Omental fat pad (tissue), 4 donors: Measurements from ENCODE around the gene PCYOX1L. TPM values are rescaled to one million over a fixed set of nuclear protein-coding genes. Genes with fewer than 3 reads are reported as not detected.

Source experiments
- ATAC-seq: fragments of 150-250 bp; one replicate; pipeline ENCODE4 v1.9.1; 2016; ENCODE audit warnings: mild to moderate bottlenecking, moderate library complexity; ENCODE audit not compliant: low FRiP score
- DNase-seq: peaks from one replicate; pipeline ENCODE4 v3.0.0-alpha.2; 2019; ENCODE audit warnings: low spot score
- CTCF ChIP-seq, 3 donors: fragments of 450-650 bp; IDR thresholded peaks; one replicate each; pipeline ENCODE4 v1.5.1; 2016 to 2017; ENCODE audit warnings: antibody characterized with exemption in 3 of 3, mild to moderate bottlenecking in 3 of 3, moderate library complexity in 2 of 3
- total RNA-seq, 4 donors: library from RNA; depleted of rRNA; stranded (reverse); fragments of >200 nt; gene quantifications; one replicate each; pipeline ENCODE4 v1.1.0, GENCODE V29; 2016

PCYOX1L gene
- total RNA-seq, 4 donors from 2014 or later: 2.3 to 3.9 (median 2.5) TPM

GRCh38 chr5:149333711-149334443, 24.0 kb upstream of the PCYOX1L start:
- ATAC-seq (no peak), DNase-seq (no peak)
- no peak for TF ChIP-seq CTCF (IDR thresholded peaks at IDR 0.05)

- no peak for DNase-seq
- TF ChIP-seq CTCF (IDR thresholded peaks at IDR 0.05): no peak
These were observed 20.1 kb upstream of the PCYOX1L start for GRCh38 chr5:149337736-149338135.

GRCh38 chr5:149338364-149338763, 19.5 kb upstream of the PCYOX1L start:
- ATAC-seq (no peak), DNase-seq (no peak)
- no peak for TF ChIP-seq CTCF (IDR thresholded peaks at IDR 0.05)

More at GRCh38 chr5:149337736-149338135, 20.1 kb upstream of the PCYOX1L start:
- no peak for ATAC-seq

GRCh38 chr5:149340920-149341319, 16.9 kb upstream of the PCYOX1L start:
- no peak for DNase-seq
- TF ChIP-seq CTCF (IDR thresholded peaks at IDR 0.05): no peak
- ATAC-seq: no peak

- no peak for DNase-seq
- TF ChIP-seq CTCF (IDR thresholded peaks at IDR 0.05): no peak
- ATAC-seq: no peak
These were observed 16.0 kb upstream of the PCYOX1L start for GRCh38 chr5:149341876-149342275.

- ATAC-seq: no peak
- TF ChIP-seq CTCF (IDR thresholded peaks at IDR 0.05): no peak
- no peak for DNase-seq
These were observed 13.7 kb upstream of the PCYOX1L start for GRCh38 chr5:149344151-149344550.
